HEK293 (cell line): Measurements from ENCODE around the gene KLK2.

ENCODE experiments used
- MEIS1 ChIP-seq: sonication (generic); formaldehyde crosslinking; IDR thresholded peaks from 2 replicates; pipeline ENCODE4 v1.8.1; 2022; ENCODE audit warnings: missing genetic modification reagents, mild to moderate bottlenecking, borderline replicate concordance
- OVOL3 ChIP-seq: fragments of 450-650 bp; formaldehyde crosslinking; IDR thresholded peaks from 2 replicates; pipeline ENCODE4 v1.5.1; 2016; ENCODE audit warnings: missing biosample characterization, missing genetic modification characterization
- REPIN1 ChIP-seq: fragments of 450-650 bp; formaldehyde crosslinking; IDR thresholded peaks from 2 replicates; pipeline ENCODE4 v1.5.1; 2017; ENCODE audit warnings: missing biosample characterization, missing genetic modification characterization, low read depth
- SP3 ChIP-seq: fragments of 450-650 bp; formaldehyde crosslinking; IDR thresholded peaks from 2 replicates; pipeline ENCODE4 v1.5.1; 2016; ENCODE audit warnings: missing biosample characterization, missing genetic modification characterization
- ZNF157 ChIP-seq: fragments of 450-650 bp; formaldehyde crosslinking; IDR thresholded peaks from 2 replicates; pipeline ENCODE4 v1.5.1; 2016; ENCODE audit warnings: missing biosample characterization, missing genetic modification characterization
- ZNF248 ChIP-seq: fragments of 450-650 bp; formaldehyde crosslinking; IDR thresholded peaks from 2 replicates; pipeline ENCODE4 v1.5.1; 2017; ENCODE audit warnings: missing biosample characterization, missing genetic modification characterization
- ZNF274 ChIP-seq, 2 experiments: fragments of 200-500 bp in 1 of 2; fragments of 450-650 bp in 1 of 2; sonication (Bioruptor generic) in 1 of 2; formaldehyde crosslinking in 1 of 2; IDR thresholded peaks; 2 replicates each; pipeline versions ENCODE4 v1.5.1 to v1.6.1; 2014 to 2016; ENCODE audit warnings: borderline replicate concordance in 1 of 2, inconsistent platforms in 1 of 2, low read length in 1 of 2, missing biosample characterization in 1 of 2, missing genetic modification characterization in 1 of 2
- ZNF366 ChIP-seq: fragments of 450-650 bp; formaldehyde crosslinking; conservative IDR thresholded peaks from 2 replicates; pipeline ENCODE4 v1.5.1; 2016; ENCODE audit warnings: missing biosample characterization, missing genetic modification characterization
- ZNF394 ChIP-seq: fragments of 450-650 bp; formaldehyde crosslinking; IDR thresholded peaks from 2 replicates; pipeline ENCODE4 v1.5.1; 2016; ENCODE audit warnings: missing biosample characterization, missing genetic modification characterization, mild to moderate bottlenecking, moderate library complexity, borderline replicate concordance
- ZNF433 ChIP-seq: fragments of 450-650 bp; formaldehyde crosslinking; IDR thresholded peaks from 2 replicates; pipeline ENCODE4 v1.5.1; 2016; ENCODE audit warnings: missing biosample characterization, missing genetic modification characterization, low read depth
- ZNF514 ChIP-seq: fragments of 450-650 bp; formaldehyde crosslinking; IDR thresholded peaks from 2 replicates; pipeline ENCODE4 v1.5.1; 2016; ENCODE audit warnings: missing biosample characterization, missing genetic modification characterization
- ZNF600 ChIP-seq: fragments of 450-650 bp; formaldehyde crosslinking; IDR thresholded peaks from 2 replicates; pipeline ENCODE4 v1.5.1; 2016; ENCODE audit warnings: missing biosample characterization, missing genetic modification characterization
- ZNF623 ChIP-seq: fragments of 450-650 bp; formaldehyde crosslinking; IDR thresholded peaks from 2 replicates; pipeline ENCODE4 v1.5.1; 2016; ENCODE audit warnings: missing biosample characterization, missing genetic modification characterization
- ZNF660 ChIP-seq: fragments of 450-650 bp; IDR thresholded peaks from 2 replicates; pipeline ENCODE4 v1.5.1; 2018; ENCODE audit warnings: missing biosample characterization, mild to moderate bottlenecking, missing genetic modification characterization
- ZNF707 ChIP-seq: fragments of 450-650 bp; formaldehyde crosslinking; IDR thresholded peaks from 2 replicates; pipeline ENCODE4 v1.5.1; 2016; ENCODE audit warnings: missing biosample characterization, missing genetic modification characterization
- ZNF777 ChIP-seq: fragments of 450-650 bp; formaldehyde crosslinking; IDR thresholded peaks from 2 replicates; pipeline ENCODE4 v1.5.1; 2017; ENCODE audit warnings: missing biosample characterization, missing genetic modification characterization, borderline replicate concordance
- ZNF785 ChIP-seq: fragments of 450-650 bp; formaldehyde crosslinking; IDR thresholded peaks from 2 replicates; pipeline ENCODE4 v1.5.1; 2016; ENCODE audit warnings: missing biosample characterization, missing genetic modification characterization
- ZNF830 ChIP-seq: fragments of 450-650 bp; IDR thresholded peaks from 2 replicates; pipeline ENCODE4 v1.5.0; 2018; ENCODE audit warnings: missing biosample characterization, missing genetic modification characterization, low read depth, mild to moderate bottlenecking, moderate library complexity
- ZXDB ChIP-seq: fragments of 450-650 bp; formaldehyde crosslinking; IDR thresholded peaks from 2 replicates; pipeline ENCODE4 v1.5.1; 2016; ENCODE audit warnings: missing biosample characterization, missing genetic modification characterization
- TF ChIP-seq, protein P1 (sequence below): fragments of 450-650 bp; formaldehyde crosslinking; IDR thresholded peaks from 2 replicates; pipeline ENCODE4 v1.5.1; 2016; ENCODE audit warnings: missing biosample characterization, missing genetic modification characterization
- TF ChIP-seq, protein P2 (sequence below): fragments of 450-650 bp; formaldehyde crosslinking; IDR thresholded peaks from 2 replicates; pipeline ENCODE4 v1.5.1; 2016; ENCODE audit warnings: missing biosample characterization, missing genetic modification characterization
- TF ChIP-seq, protein P3 (sequence below): fragments of 450-650 bp; formaldehyde crosslinking; IDR thresholded peaks from 2 replicates; pipeline ENCODE4 v1.5.1; 2016; ENCODE audit warnings: missing biosample characterization, missing genetic modification characterization
- TF ChIP-seq, protein P4 (sequence below): fragments of 450-650 bp; formaldehyde crosslinking; IDR thresholded peaks from 2 replicates; pipeline ENCODE4 v1.5.1; 2017; ENCODE audit warnings: missing biosample characterization, missing genetic modification characterization
- TF ChIP-seq, protein P5 (sequence below): fragments of 450-650 bp; formaldehyde crosslinking; IDR thresholded peaks from 2 replicates; pipeline ENCODE4 v1.5.1; 2016; ENCODE audit warnings: missing biosample characterization, missing genetic modification characterization
- TF ChIP-seq, protein P6 (sequence below): fragments of 450-650 bp; IDR thresholded peaks from 2 replicates; pipeline ENCODE4 v1.5.1; 2018; ENCODE audit warnings: missing biosample characterization, missing genetic modification characterization

KLK2 gene

DNA sequence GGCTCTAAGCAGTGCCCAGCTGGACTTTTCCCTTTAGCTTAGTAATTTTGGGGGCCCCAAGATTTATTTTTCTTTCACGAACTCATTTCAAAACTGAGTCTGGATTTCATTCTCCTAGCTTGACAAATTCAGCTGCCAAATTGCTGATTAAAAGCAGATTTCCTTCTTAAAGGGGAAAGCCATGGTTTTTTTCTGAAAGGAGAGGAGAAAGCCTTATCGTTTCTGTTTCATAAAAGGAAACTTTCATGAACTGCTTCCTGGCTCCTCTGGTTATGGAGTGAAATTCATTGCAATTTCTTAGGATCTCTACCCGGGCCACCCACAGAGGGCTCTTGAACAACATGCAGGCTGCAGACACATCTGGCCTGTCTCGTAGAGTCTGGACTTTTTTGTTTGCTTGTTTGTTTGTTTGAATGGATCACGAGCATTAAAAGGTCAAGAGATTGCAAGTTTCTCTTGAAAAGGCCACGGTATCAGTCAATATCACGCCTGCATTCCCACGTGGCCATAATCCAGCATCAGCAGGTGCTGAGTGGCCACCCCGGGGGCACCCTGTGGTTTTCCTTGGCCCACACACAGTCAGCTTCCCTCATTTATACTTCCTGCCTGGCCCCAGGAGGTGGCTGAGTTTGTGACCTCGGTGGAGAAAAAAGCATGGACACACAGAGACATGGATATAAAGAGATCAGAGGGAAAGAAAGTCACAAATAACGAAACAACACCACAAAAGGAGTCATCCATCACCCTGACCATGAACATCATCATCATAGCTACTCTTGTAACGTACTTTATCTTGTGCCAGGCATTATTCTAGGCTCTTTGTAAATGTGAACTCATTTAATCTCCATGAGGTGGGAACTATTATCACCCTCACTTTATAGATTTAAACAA is 48.4 kb downstream of the KLK2 start (continued):
- TF ChIP-seq ZNF830 (tag by site-specific recombination): no peak
- TF ChIP-seq ZNF600 (tag by site-specific recombination): peak; percentile 71; the same call in 1 of the 2 replicates
- TF ChIP-seq, protein P1, sequence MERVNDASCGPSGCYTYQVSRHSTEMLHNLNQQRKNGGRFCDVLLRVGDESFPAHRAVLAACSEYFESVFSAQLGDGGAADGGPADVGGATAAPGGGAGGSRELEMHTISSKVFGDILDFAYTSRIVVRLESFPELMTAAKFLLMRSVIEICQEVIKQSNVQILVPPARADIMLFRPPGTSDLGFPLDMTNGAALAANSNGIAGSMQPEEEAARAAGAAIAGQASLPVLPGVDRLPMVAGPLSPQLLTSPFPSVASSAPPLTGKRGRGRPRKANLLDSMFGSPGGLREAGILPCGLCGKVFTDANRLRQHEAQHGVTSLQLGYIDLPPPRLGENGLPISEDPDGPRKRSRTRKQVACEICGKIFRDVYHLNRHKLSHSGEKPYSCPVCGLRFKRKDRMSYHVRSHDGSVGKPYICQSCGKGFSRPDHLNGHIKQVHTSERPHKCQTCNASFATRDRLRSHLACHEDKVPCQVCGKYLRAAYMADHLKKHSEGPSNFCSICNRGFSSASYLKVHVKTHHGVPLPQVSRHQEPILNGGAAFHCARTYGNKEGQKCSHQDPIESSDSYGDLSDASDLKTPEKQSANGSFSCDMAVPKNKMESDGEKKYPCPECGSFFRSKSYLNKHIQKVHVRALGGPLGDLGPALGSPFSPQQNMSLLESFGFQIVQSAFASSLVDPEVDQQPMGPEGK (tag by site-specific recombination): peak; percentile 37; the same call in 1 of the 2 replicates
- no peak for TF ChIP-seq ZNF707 (tag by site-specific recombination)
- TF ChIP-seq REPIN1 (tag by site-specific recombination): no peak
- TF ChIP-seq ZXDB (tag by site-specific recombination): no peak
- no peak for TF ChIP-seq ZNF623
- no peak for TF ChIP-seq ZNF514 (tag by site-specific recombination)
- TF ChIP-seq ZNF274 (IDR thresholded peaks at IDR 0.05; ENCODE audit: low read length): no peak
- no peak for TF ChIP-seq ZNF274 (tag by site-specific recombination; IDR thresholded peaks at IDR 0.05; ENCODE audit: borderline replicate concordance)
- TF ChIP-seq, protein P2, sequence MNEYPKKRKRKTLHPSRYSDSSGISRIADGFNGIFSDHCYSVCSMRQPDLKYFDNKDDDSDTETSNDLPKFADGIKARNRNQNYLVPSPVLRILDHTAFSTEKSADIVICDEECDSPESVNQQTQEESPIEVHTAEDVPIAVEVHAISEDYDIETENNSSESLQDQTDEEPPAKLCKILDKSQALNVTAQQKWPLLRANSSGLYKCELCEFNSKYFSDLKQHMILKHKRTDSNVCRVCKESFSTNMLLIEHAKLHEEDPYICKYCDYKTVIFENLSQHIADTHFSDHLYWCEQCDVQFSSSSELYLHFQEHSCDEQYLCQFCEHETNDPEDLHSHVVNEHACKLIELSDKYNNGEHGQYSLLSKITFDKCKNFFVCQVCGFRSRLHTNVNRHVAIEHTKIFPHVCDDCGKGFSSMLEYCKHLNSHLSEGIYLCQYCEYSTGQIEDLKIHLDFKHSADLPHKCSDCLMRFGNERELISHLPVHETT (tag by site-specific recombination): no peak
- no peak for TF ChIP-seq OVOL3 (tag by site-specific recombination)
- TF ChIP-seq, protein P3, sequence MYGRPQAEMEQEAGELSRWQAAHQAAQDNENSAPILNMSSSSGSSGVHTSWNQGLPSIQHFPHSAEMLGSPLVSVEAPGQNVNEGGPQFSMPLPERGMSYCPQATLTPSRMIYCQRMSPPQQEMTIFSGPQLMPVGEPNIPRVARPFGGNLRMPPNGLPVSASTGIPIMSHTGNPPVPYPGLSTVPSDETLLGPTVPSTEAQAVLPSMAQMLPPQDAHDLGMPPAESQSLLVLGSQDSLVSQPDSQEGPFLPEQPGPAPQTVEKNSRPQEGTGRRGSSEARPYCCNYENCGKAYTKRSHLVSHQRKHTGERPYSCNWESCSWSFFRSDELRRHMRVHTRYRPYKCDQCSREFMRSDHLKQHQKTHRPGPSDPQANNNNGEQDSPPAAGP (tag by site-specific recombination): no peak
- TF ChIP-seq ZNF394 (tag by site-specific recombination): 0 out of 2 replicates have a peak, but pooled peaks have one; percentile 12
- TF ChIP-seq ZNF248: no peak
- TF ChIP-seq MEIS1 (CRISPR knock-in tag): no peak
- no peak for TF ChIP-seq ZNF433 (tag by site-specific recombination)
- TF ChIP-seq ZNF660 (tag by site-specific recombination): no peak
- no peak for TF ChIP-seq ZNF157 (tag by site-specific recombination)
- no peak for TF ChIP-seq ZNF785 (tag by site-specific recombination)
- no peak for TF ChIP-seq SP3
- TF ChIP-seq, protein P4, sequence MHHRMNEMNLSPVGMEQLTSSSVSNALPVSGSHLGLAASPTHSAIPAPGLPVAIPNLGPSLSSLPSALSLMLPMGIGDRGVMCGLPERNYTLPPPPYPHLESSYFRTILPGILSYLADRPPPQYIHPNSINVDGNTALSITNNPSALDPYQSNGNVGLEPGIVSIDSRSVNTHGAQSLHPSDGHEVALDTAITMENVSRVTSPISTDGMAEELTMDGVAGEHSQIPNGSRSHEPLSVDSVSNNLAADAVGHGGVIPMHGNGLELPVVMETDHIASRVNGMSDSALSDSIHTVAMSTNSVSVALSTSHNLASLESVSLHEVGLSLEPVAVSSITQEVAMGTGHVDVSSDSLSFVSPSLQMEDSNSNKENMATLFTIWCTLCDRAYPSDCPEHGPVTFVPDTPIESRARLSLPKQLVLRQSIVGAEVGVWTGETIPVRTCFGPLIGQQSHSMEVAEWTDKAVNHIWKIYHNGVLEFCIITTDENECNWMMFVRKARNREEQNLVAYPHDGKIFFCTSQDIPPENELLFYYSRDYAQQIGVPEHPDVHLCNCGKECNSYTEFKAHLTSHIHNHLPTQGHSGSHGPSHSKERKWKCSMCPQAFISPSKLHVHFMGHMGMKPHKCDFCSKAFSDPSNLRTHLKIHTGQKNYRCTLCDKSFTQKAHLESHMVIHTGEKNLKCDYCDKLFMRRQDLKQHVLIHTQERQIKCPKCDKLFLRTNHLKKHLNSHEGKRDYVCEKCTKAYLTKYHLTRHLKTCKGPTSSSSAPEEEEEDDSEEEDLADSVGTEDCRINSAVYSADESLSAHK (tag by site-specific recombination): no peak
- TF ChIP-seq, protein P5, sequence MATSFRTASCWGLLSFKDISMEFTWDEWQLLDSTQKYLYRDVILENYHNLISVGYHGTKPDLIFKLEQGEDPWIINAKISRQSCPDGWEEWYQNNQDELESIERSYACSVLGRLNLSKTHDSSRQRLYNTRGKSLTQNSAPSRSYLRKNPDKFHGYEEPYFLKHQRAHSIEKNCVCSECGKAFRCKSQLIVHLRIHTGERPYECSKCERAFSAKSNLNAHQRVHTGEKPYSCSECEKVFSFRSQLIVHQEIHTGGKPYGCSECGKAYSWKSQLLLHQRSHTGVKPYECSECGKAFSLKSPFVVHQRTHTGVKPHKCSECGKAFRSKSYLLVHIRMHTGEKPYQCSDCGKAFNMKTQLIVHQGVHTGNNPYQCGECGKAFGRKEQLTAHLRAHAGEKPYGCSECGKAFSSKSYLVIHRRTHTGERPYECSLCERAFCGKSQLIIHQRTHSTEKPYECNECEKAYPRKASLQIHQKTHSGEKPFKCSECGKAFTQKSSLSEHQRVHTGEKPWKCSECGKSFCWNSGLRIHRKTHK: no peak
- no peak for TF ChIP-seq ZNF777
- TF ChIP-seq, protein P6, sequence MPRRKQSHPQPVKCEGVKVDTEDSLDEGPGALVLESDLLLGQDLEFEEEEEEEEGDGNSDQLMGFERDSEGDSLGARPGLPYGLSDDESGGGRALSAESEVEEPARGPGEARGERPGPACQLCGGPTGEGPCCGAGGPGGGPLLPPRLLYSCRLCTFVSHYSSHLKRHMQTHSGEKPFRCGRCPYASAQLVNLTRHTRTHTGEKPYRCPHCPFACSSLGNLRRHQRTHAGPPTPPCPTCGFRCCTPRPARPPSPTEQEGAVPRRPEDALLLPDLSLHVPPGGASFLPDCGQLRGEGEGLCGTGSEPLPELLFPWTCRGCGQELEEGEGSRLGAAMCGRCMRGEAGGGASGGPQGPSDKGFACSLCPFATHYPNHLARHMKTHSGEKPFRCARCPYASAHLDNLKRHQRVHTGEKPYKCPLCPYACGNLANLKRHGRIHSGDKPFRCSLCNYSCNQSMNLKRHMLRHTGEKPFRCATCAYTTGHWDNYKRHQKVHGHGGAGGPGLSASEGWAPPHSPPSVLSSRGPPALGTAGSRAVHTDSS (tag by site-specific recombination): no peak
- TF ChIP-seq ZNF366 (tag by site-specific recombination): peak; percentile 15; the same call in 1 of the 2 replicates
